PC-3 (cell line): ENCODE data around the gene SIL1. TPM values are rescaled to one million over a fixed set of nuclear protein-coding genes. Genes with fewer than 3 reads are reported as not detected.

Experiments
- ATAC-seq: fragments of 200-7000 bp; cut with Tn5 transposase; 2 replicates; pipeline ENCODE4 v1.9.1; 2020; ENCODE audit warnings: mild to moderate bottlenecking, moderate library complexity
- BruUV-seq: library from RNA; stranded (reverse); fragments of 400-500 nt; replicated peaks from 2 replicates; lab custom pipeline; 2021; lab: Mats Ljungman, UMichigan
- CTCF ChIA-PET: fragments of 300-600 bp; sonication (Branson Sonifier 250); formaldehyde crosslinking; loops from one replicate; lab custom pipeline; 2022; ENCODE audit warnings: antibody characterized with exemption; lab: Charles Lee
- POLR2A ChIA-PET: fragments of 300-600 bp; sonication (Branson Sonifier 250); formaldehyde crosslinking; loops from one replicate; lab custom pipeline; 2022; ENCODE audit warnings: antibody characterized with exemption; ENCODE audit not compliant: unreplicated experiment; lab: Charles Lee
- DNase-seq: peaks from one replicate; pipeline ENCODE4 v3.0.0-alpha.2; 2015
- H2AFZ ChIP-seq: fragments of 300-600 bp; sonication (generic); 2 replicates; pipeline ENCODE4 v1.6.0; 2016; ENCODE audit warnings: antibody characterized with exemption, low read length
- H3F3A ChIP-seq: fragments of 300-600 bp; sonication (generic); one replicate; pipeline ENCODE4 v1.6.0; 2017; ENCODE audit warnings: antibody characterized with exemption, low read length, control low read depth, mild to moderate bottlenecking; ENCODE audit not compliant: unreplicated experiment
- H3K27ac ChIP-seq: fragments of 300-600 bp; sonication (generic); 2 replicates; pipeline ENCODE4 v1.5.1; 2016; ENCODE audit warnings: mild to moderate bottlenecking, low read length
- H3K27me3 ChIP-seq: fragments of 300-600 bp; sonication (generic); 2 replicates; pipeline ENCODE4 v1.6.1; 2016; ENCODE audit warnings: low read length, mixed read lengths
- H3K36me3 ChIP-seq: fragments of 300-600 bp; sonication (generic); 2 replicates; pipeline ENCODE4 v1.6.1; 2016; ENCODE audit warnings: low read depth, mixed run types, low read length, mixed read lengths
- H3K4me1 ChIP-seq: fragments of 300-600 bp; sonication (generic); 2 replicates; pipeline ENCODE4 v1.5.1; 2016; ENCODE audit warnings: low read length; ENCODE audit not compliant: insufficient read depth
- H3K4me2 ChIP-seq: fragments of 300-600 bp; sonication (generic); 2 replicates; pipeline ENCODE4 v1.6.0; 2016; ENCODE audit warnings: low read length
- H3K4me3 ChIP-seq: fragments of 300-600 bp; sonication (generic); 2 replicates; pipeline ENCODE4 v1.5.1; 2016; ENCODE audit warnings: mild to moderate bottlenecking, low read length, mixed read lengths
- H3K79me2 ChIP-seq: fragments of 300-600 bp; sonication (generic); 2 replicates; pipeline ENCODE4 v1.6.1; 2017; ENCODE audit warnings: low read length, mixed read lengths
- H3K9ac ChIP-seq: fragments of 300-600 bp; sonication (generic); 2 replicates; pipeline ENCODE4 v1.6.0; 2016; ENCODE audit warnings: mild to moderate bottlenecking, low read length
- H3K9me2 ChIP-seq: fragments of 300-600 bp; sonication (generic); replicated peaks from 2 replicates; pipeline ENCODE4 v1.6.1; 2016; ENCODE audit warnings: mixed run types, low read length, mixed read lengths
- H3K9me3 ChIP-seq: fragments of 300-600 bp; sonication (generic); 2 replicates; pipeline ENCODE4 v1.6.1; 2016; ENCODE audit warnings: low read length, mixed read lengths
- H4K20me1 ChIP-seq: fragments of 300-600 bp; sonication (generic); 2 replicates; pipeline ENCODE4 v1.6.1; 2016; ENCODE audit warnings: low read length, mixed read lengths
- CTCF ChIP-seq: fragments of 300-600 bp; sonication (generic); conservative IDR thresholded peaks from 2 replicates; pipeline ENCODE4 v1.5.1; 2017; ENCODE audit warnings: antibody characterized with exemption, low read depth, mild to moderate bottlenecking, low read length
- EZH2 ChIP-seq: fragments of 300-600 bp; sonication (generic); IDR thresholded peaks from one replicate; pipeline ENCODE4 v1.6.1; 2017; ENCODE audit warnings: antibody characterized with exemption, mild to moderate bottlenecking, low read length; ENCODE audit not compliant: unreplicated experiment
- EZH2phosphoT487 ChIP-seq: fragments of 300-600 bp; sonication (generic); IDR thresholded peaks from 2 replicates; pipeline ENCODE4 v1.6.1; 2018; ENCODE audit warnings: mild to moderate bottlenecking, antibody characterized with exemption, low read length, borderline replicate concordance
- intact Hi-C: fragments of 100-400 bp; cut with micrococcal nuclease; formaldehyde crosslinking; loops from 2 replicates; pipeline ENCODE4 v1.9.0; 2023
- total RNA-seq: library from RNA; depleted of rRNA; stranded (reverse); fragments of >200 nt; gene quantifications from 2 replicates; pipeline ENCODE4 v1.2.3, GENCODE V29; 2014

The SIL1 gene
- total RNA-seq, 1 experiment from 2014 or later, result 7.9 TPM

GRCh38 chr5:139079225-139079990, 118.8 kb downstream of the SIL1 start:
- Histone ChIP-seq H3K4me3 (no peak overlapping the region), H3K27me3 (no peaks in the 10 kb centered on the region), H2AFZ (no peak overlapping the region), H3K4me2 (no peak overlapping the region), H3K36me3 (no peaks in the 10 kb centered on the region), H3K9me2 (no peaks in the 10 kb centered on the region), H3K9me3 (no peaks in the 10 kb centered on the region), H3K9ac (no peak overlapping the region), H3F3A (no peaks in the 10 kb centered on the region), H4K20me1 (no peaks in the 10 kb centered on the region), H3K27ac (no peak overlapping the region), H3K79me2 (no peaks in the 10 kb centered on the region), H3K4me1 (no peaks in the 10 kb centered on the region)
- no peak for DNase-seq
- TF ChIP-seq CTCF (no peak), EZH2 (no peak), EZH2phosphoT487 (no peak)
- BruUV-seq, result no TSS peak
- no peak for ATAC-seq
- CTCF ChIA-PET, result no interaction called here
- intact Hi-C loops, result no loop called here
- POLR2A ChIA-PET, result no interaction called here

- CTCF ChIA-PET, result no interaction called here
- Histone ChIP-seq H3K9ac (no peak overlapping the region), H3F3A (no peaks in the 10 kb centered on the region), H4K20me1 (no peaks in the 10 kb centered on the region), H3K79me2 (no peaks in the 10 kb centered on the region), H3K4me3 (no peak overlapping the region), H3K4me1 (no peaks in the 10 kb centered on the region), H3K27me3 (no peaks in the 10 kb centered on the region), H3K9me2 (no peaks in the 10 kb centered on the region), H3K36me3 (no peaks in the 10 kb centered on the region), H2AFZ (no peak overlapping the region), H3K9me3 (no peaks in the 10 kb centered on the region), H3K27ac (no peak overlapping the region), H3K4me2 (no peak overlapping the region)
- POLR2A ChIA-PET, result no interaction called here
- intact Hi-C loops, result no loop called here
- DNase-seq (no peak), ATAC-seq (no peak)
- no peak for TF ChIP-seq EZH2
- no peak for TF ChIP-seq EZH2phosphoT487
- TF ChIP-seq CTCF, result no peak
- BruUV-seq, result no TSS peak
Measured at GRCh38 chr5:139078345-139078744, 119.8 kb downstream of the SIL1 start.

GRCh38 chr5:139077899-139078298, 120.3 kb downstream of the SIL1 start:
- Histone ChIP-seq H3K27me3 (no peaks in the 10 kb centered on the region), H3K9ac (no peak overlapping the region), H4K20me1 (no peaks in the 10 kb centered on the region), H3K79me2 (no peaks in the 10 kb centered on the region), H3K27ac (no peak overlapping the region), H3K4me1 (no peaks in the 10 kb centered on the region), H3K4me3 (no peak overlapping the region), H3K36me3 (no peaks in the 10 kb centered on the region), H3K9me3 (no peaks in the 10 kb centered on the region), H2AFZ (no peak overlapping the region), H3K9me2 (no peaks in the 10 kb centered on the region), H3K4me2 (no peak overlapping the region), H3F3A (no peaks in the 10 kb centered on the region)
- DNase-seq, result no peak
- TF ChIP-seq EZH2 (no peak), CTCF (no peak), EZH2phosphoT487 (no peak)
- no TSS peak for BruUV-seq
- intact Hi-C loops, result no loop called here
- POLR2A ChIA-PET, result no interaction called here
- no peak for ATAC-seq
- CTCF ChIA-PET, result no interaction called here
